HCT116 (cell line): Measurements from ENCODE around the gene GPR62. TPM values are rescaled to one million over a fixed set of nuclear protein-coding genes. Genes with fewer than 3 reads are reported as not detected.

Experiments
- ATAC-seq: fragments of 200-7000 bp; cut with Tn5 transposase; 2 replicates; pipeline ENCODE4 v1.9.1; 2020; ENCODE audit warnings: mild to moderate bottlenecking, moderate library complexity
- BruUV-seq: library from RNA; stranded (reverse); fragments of 400-500 nt; replicated peaks from 2 replicates; lab custom pipeline; 2021; lab: Mats Ljungman, UMichigan
- CTCF ChIA-PET: fragments of 300-600 bp; sonication (Branson Sonifier 250); formaldehyde crosslinking; loops from one replicate; lab custom pipeline; 2021; ENCODE audit warnings: antibody characterized with exemption; lab: Charles Lee
- POLR2A ChIA-PET: fragments of 300-600, 350-600 bp; sonication (Branson Sonifier 250); formaldehyde crosslinking; loops from one replicate; lab custom pipeline; 2021; ENCODE audit warnings: antibody characterized with exemption; lab: Charles Lee
- RAD21 ChIA-PET, 2 experiments: fragments of 300-600 bp; sonication (Branson Sonifier 250); formaldehyde crosslinking; loops; one replicate each; lab custom pipeline; 2023; ENCODE audit warnings: low total read pairs in 2 of 2; ENCODE audit not compliant: uncharacterized antibody in 2 of 2, unreplicated experiment in 2 of 2, low non-redundant PET in 1 of 2; lab: Charles Lee
- DNase-seq: peaks from one replicate; pipeline ENCODE4 v3.0.0-alpha.2; 2010; ENCODE audit warnings: low read depth, low spot score
- H2AFZ ChIP-seq: fragments of 200-600 bp; shearing (Covaris generic), sonication (generic); 2 replicates; pipeline ENCODE4 v1.6.1; 2017; ENCODE audit warnings: low read depth, mixed run types, mixed read lengths, antibody characterized with exemption, low read length; ENCODE audit not compliant: poor library complexity, severe bottlenecking
- H3K27ac ChIP-seq: 2 replicates; pipeline ENCODE4 v1.5.1; 2012; ENCODE audit warnings: low read depth, low read length
- H3K27me3 ChIP-seq: fragments of 200-600 bp; sonication (generic); 2 replicates; pipeline ENCODE4 v1.6.1; 2016; ENCODE audit warnings: mixed run types, low read length, mixed read lengths; ENCODE audit not compliant: insufficient read depth
- H3K36me3 ChIP-seq, 2 experiments: fragments of 200-500 bp in 1 of 2; fragments of 200-600 bp in 1 of 2; sonication (Bioruptor generic) in 1 of 2; sonication (generic) in 1 of 2; 2 replicates each; pipeline versions ENCODE4 v1.5.1 to v1.6.1; 2014 to 2016; ENCODE audit warnings: low read length in 2 of 2, inconsistent platforms in 1 of 2, mixed read lengths in 1 of 2, mixed run types in 1 of 2; ENCODE audit not compliant: insufficient read depth in 2 of 2, control insufficient read depth in 1 of 2
- H3K4me1 ChIP-seq, 2 experiments: fragments of 200-600 bp in 1 of 2; sonication (generic) in 1 of 2; 2 replicates each; pipeline versions ENCODE4 v1.5.1 to v1.6.1; 2012 to 2017; ENCODE audit warnings: low read length in 2 of 2, inconsistent platforms in 1 of 2, mild to moderate bottlenecking in 1 of 2, mixed read lengths in 1 of 2, mixed run types in 1 of 2, moderate library complexity in 1 of 2; ENCODE audit not compliant: insufficient read depth in 2 of 2, control insufficient read depth in 1 of 2
- H3K4me2 ChIP-seq: fragments of 200-600 bp; sonication (generic); 2 replicates; pipeline ENCODE4 v1.6.1; 2017; ENCODE audit warnings: mixed run types, low read length, mixed read lengths
- H3K4me3 ChIP-seq, 2 experiments: fragments of 200-600 bp in 1 of 2; sonication (generic) in 1 of 2; replicated peaks in 1 of 2; 2 replicates each; pipeline ENCODE4 v1.5.1; 2011 to 2016; ENCODE audit warnings: low read length in 2 of 2, control low read depth in 1 of 2, low read depth in 1 of 2, mild to moderate bottlenecking in 1 of 2, mixed read lengths in 1 of 2, mixed run types in 1 of 2
- H3K79me2 ChIP-seq: fragments of 200-600 bp; sonication (generic); 2 replicates; pipeline ENCODE4 v1.6.1; 2017; ENCODE audit warnings: mild to moderate bottlenecking, mixed run types, low read length, moderate library complexity, mixed read lengths; ENCODE audit not compliant: insufficient read depth
- H3K9ac ChIP-seq: fragments of 200-600 bp; sonication (generic); 2 replicates; pipeline ENCODE4 v1.6.1; 2016; ENCODE audit warnings: low read length, mixed read lengths
- H3K9me2 ChIP-seq: fragments of 200-600 bp; sonication (generic), shearing (Covaris generic); 2 replicates; pipeline ENCODE4 v1.6.1; 2017; ENCODE audit warnings: mixed run types, mild to moderate bottlenecking, moderate library complexity; ENCODE audit not compliant: insufficient read depth
- H3K9me3 ChIP-seq, 2 experiments: fragments of 200-500 bp in 1 of 2; fragments of 200-600 bp in 1 of 2; sonication (Bioruptor generic) in 1 of 2; sonication (generic) in 1 of 2; 2 replicates each; pipeline ENCODE4 v1.6.1; 2014 to 2017; ENCODE audit warnings: low read length in 2 of 2, mixed read lengths in 2 of 2, inconsistent platforms in 1 of 2, low read depth in 1 of 2, mild to moderate bottlenecking in 1 of 2, mixed run types in 1 of 2, moderate library complexity in 1 of 2; ENCODE audit not compliant: control insufficient read depth in 1 of 2, insufficient read depth in 1 of 2
- H4K20me1 ChIP-seq: fragments of 200-600 bp; sonication (generic), shearing (Covaris generic); 2 replicates; pipeline ENCODE4 v1.6.1; 2017; ENCODE audit warnings: mixed run types, mild to moderate bottlenecking, moderate library complexity; ENCODE audit not compliant: insufficient read depth
- ATF3 ChIP-seq: IDR thresholded peaks from 2 replicates; pipeline ENCODE4 v1.6.1; 2012
- EZH2 ChIP-seq: fragments of 200-600 bp; sonication (generic); IDR thresholded peaks from 2 replicates; pipeline ENCODE4 v1.6.1; 2017; ENCODE audit warnings: antibody characterized with exemption, mixed run types
- EZH2phosphoT487 ChIP-seq: fragments of 200-600 bp; IDR thresholded peaks from 2 replicates; pipeline ENCODE4 v1.6.1; 2018; ENCODE audit warnings: antibody characterized with exemption, borderline replicate concordance
- FOSL1 ChIP-seq: IDR thresholded peaks from 2 replicates; pipeline ENCODE4 v1.6.1; 2012; ENCODE audit warnings: low read depth
- JUND ChIP-seq: IDR thresholded peaks from 2 replicates; pipeline ENCODE4 v1.6.1; 2012
- MAX ChIP-seq: IDR thresholded peaks from 2 replicates; pipeline ENCODE4 v1.6.1; 2012
- POLR2A ChIP-seq: IDR thresholded peaks from 2 replicates; pipeline ENCODE4 v1.7.0; 2011; ENCODE audit warnings: borderline replicate concordance; ENCODE audit not compliant: insufficient read depth, insufficient read length; ENCODE audit errors: extremely low read depth
- POLR2AphosphoS5 ChIP-seq: IDR thresholded peaks from 2 replicates; pipeline ENCODE4 v1.6.1; 2011; ENCODE audit warnings: mild to moderate bottlenecking, low read depth, low read length, moderate library complexity
- SIN3A ChIP-seq: IDR thresholded peaks from 2 replicates; pipeline ENCODE4 v1.6.1; 2012; ENCODE audit warnings: low read depth
- SP1 ChIP-seq: IDR thresholded peaks from 2 replicates; pipeline ENCODE4 v1.6.1; 2012; ENCODE audit warnings: low read depth
- SRF ChIP-seq: IDR thresholded peaks from 2 replicates; pipeline ENCODE4 v1.6.1; 2012; ENCODE audit warnings: low read depth
- TCF7L2 ChIP-seq: IDR thresholded peaks from 2 replicates; pipeline ENCODE4 v1.7.0; 2011; ENCODE audit warnings: borderline replicate concordance, inconsistent platforms; ENCODE audit not compliant: insufficient read depth, insufficient read length; ENCODE audit errors: extremely low read depth
- YY1 ChIP-seq: IDR thresholded peaks from 2 replicates; pipeline ENCODE4 v1.6.1; 2011; ENCODE audit warnings: low read length, low read depth, moderate library complexity, mild to moderate bottlenecking; ENCODE audit not compliant: insufficient replicate concordance; ENCODE audit errors: extremely low read depth
- ZFX ChIP-seq: fragments of 450-650 bp; IDR thresholded peaks from 2 replicates; pipeline ENCODE4 v1.6.1; 2017
- ZNF274 ChIP-seq: fragments of 200-500 bp; sonication (Bioruptor generic); IDR thresholded peaks from 2 replicates; pipeline ENCODE4 v1.6.1; 2014; ENCODE audit warnings: mild to moderate bottlenecking, low read depth, low read length, inconsistent platforms
- intact Hi-C: fragments of 100-400 bp; cut with micrococcal nuclease; formaldehyde crosslinking; loops from 2 replicates; pipeline ENCODE4 v1.10.0; 2022
- total RNA-seq: library from RNA; stranded (reverse); gene quantifications from one replicate; pipeline ENCODE4 v1.2.1, GENCODE V29; 2021; ENCODE audit not compliant: unreplicated experiment
- TF ChIP-seq, protein P1 (sequence below): IDR thresholded peaks from 2 replicates; pipeline ENCODE4 v1.6.1; 2011; ENCODE audit warnings: mild to moderate bottlenecking, low read length, moderate library complexity; ENCODE audit not compliant: insufficient replicate concordance; ENCODE audit errors: extremely low read depth
- TF ChIP-seq, protein P2 (sequence below), 3 experiments: fragments of 200-600 bp in 1 of 3; sonication (generic) in 1 of 3; IDR thresholded peaks in 2 of 3; conservative IDR thresholded peaks in 1 of 3; 2 replicates each; pipeline ENCODE4 v1.5.1; 2012 to 2017; ENCODE audit warnings: low read depth in 2 of 3, low read length in 2 of 3, antibody characterized with exemption in 1 of 3, borderline replicate concordance in 1 of 3, control low read depth in 1 of 3, mild to moderate bottlenecking in 1 of 3, mixed read lengths in 1 of 3, mixed run types in 1 of 3, moderate library complexity in 1 of 3; ENCODE audit not compliant: insufficient read depth in 1 of 3

Gene GPR62
- total RNA-seq, 1 experiment from 2014 or later, result not detected

GRCh38 chr3:51977446-51978142, 22.4 kb downstream of the GPR62 start:
- TF ChIP-seq TCF7L2 (no peak), MAX (no peak), EZH2 (no peak), EZH2phosphoT487 (no peak), JUND (no peak), YY1 (no peak), ZNF274 (no peak), POLR2A (no peak), SIN3A (no peak), ZFX (no peak), SP1 (no peak), FOSL1 (no peak), SRF (no peak), ATF3 (no peak), POLR2AphosphoS5 (no peak)
- TF ChIP-seq, protein P1, sequence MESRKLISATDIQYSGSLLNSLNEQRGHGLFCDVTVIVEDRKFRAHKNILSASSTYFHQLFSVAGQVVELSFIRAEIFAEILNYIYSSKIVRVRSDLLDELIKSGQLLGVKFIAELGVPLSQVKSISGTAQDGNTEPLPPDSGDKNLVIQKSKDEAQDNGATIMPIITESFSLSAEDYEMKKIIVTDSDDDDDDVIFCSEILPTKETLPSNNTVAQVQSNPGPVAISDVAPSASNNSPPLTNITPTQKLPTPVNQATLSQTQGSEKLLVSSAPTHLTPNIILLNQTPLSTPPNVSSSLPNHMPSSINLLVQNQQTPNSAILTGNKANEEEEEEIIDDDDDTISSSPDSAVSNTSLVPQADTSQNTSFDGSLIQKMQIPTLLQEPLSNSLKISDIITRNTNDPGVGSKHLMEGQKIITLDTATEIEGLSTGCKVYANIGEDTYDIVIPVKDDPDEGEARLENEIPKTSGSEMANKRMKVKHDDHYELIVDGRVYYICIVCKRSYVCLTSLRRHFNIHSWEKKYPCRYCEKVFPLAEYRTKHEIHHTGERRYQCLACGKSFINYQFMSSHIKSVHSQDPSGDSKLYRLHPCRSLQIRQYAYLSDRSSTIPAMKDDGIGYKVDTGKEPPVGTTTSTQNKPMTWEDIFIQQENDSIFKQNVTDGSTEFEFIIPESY, result no peak
- TF ChIP-seq, protein P2, sequence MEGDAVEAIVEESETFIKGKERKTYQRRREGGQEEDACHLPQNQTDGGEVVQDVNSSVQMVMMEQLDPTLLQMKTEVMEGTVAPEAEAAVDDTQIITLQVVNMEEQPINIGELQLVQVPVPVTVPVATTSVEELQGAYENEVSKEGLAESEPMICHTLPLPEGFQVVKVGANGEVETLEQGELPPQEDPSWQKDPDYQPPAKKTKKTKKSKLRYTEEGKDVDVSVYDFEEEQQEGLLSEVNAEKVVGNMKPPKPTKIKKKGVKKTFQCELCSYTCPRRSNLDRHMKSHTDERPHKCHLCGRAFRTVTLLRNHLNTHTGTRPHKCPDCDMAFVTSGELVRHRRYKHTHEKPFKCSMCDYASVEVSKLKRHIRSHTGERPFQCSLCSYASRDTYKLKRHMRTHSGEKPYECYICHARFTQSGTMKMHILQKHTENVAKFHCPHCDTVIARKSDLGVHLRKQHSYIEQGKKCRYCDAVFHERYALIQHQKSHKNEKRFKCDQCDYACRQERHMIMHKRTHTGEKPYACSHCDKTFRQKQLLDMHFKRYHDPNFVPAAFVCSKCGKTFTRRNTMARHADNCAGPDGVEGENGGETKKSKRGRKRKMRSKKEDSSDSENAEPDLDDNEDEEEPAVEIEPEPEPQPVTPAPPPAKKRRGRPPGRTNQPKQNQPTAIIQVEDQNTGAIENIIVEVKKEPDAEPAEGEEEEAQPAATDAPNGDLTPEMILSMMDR (IDR thresholded peaks at IDR 0.05 in 2 of 3, conservative IDR thresholded peaks at IDR 0.05 in 1 of 3; ENCODE audit: borderline replicate concordance in 1 of 3, insufficient read depth in 1 of 3, low read depth in 2 of 3, low read length in 2 of 3), result no peak
- H2AFZ ChIP-seq, result no peak overlapping the region
- no peak for ATAC-seq
- H3K4me1 ChIP-seq, result peaks cover 30 to 41% of the 10 kb centered on the region in 2 experiments
- peaks cover 22% of the 10 kb centered on the region for H3K79me2 ChIP-seq
- DNase-seq, result no peak
- no peaks in the 10 kb centered on the region for H3K9me2 ChIP-seq
- H3K36me3 ChIP-seq, result no peaks in the 10 kb centered on the region
- H3K9ac ChIP-seq, result no peak overlapping the region
- H3K4me3 ChIP-seq, result no peak overlapping the region
- H3K27ac ChIP-seq, result no peak overlapping the region
- POLR2A ChIA-PET, result interaction anchor here (1.0 kb wide), 1 partner anchor 36 kb away, joined by 3 read pairs; the partner anchor contains the start of genes PARP3 and RRP9
- CTCF ChIA-PET, result no interaction called here
- intact Hi-C loops, result no loop called here
- no peak overlapping the region for H3K4me2 ChIP-seq
- no TSS peak for BruUV-seq
- H3K27me3 ChIP-seq, result no peaks in the 10 kb centered on the region
- RAD21 ChIA-PET, result no interaction called here
- no peaks in the 10 kb centered on the region for H4K20me1 ChIP-seq
- H3K9me3 ChIP-seq, result no peaks in the 10 kb centered on the region
